CD4-positive, alpha-beta T cell treated with Interleukin-17A for 4 hours (primary cell): ENCODE measurements around the gene CCL13.
A peak's percentile ranks its signal among the peaks of the same experiment; 100 is the strongest.
"Not testable (repeated sequence)": the region's sequence is repeated elsewhere in the genome, so short reads cannot be mapped to it uniquely, and the experiment has no call there.

Experiments used
- DNase-seq: peaks from one replicate; pipeline ENCODE4 v3.0.0-alpha.2; 2020; ENCODE audit warnings: mixed read lengths

CCL13 gene

DNA sequence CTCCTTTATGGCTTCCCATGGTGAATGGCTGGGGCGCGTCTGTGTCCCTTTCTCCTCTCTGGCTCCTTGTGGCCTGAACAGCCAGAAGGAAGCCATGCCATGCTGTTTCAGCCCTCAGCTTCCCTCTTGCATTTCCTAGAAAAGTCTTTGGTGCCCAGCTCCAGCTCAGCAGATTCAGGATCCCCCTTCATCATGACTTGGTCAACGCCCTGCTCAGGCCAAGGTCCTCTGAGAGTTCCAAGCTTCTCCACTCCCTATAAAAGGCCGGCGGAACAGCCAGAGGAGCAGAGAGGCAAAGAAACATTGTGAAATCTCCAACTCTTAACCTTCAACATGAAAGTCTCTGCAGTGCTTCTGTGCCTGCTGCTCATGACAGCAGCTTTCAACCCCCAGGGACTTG, at the start of gene CCL13:
Gene CCL13 (plus strand): TSS at position 287 of the 400 bp plus-strand sequence. CDS start 47 bp downstream, at position 334.
- DNase-seq: no peak

GRCh38 chr17:34307110-34307509, 49.2 kb upstream of the CCL13 start:
- DNase-seq: no peak

GRCh38 chr17:34308371-34308770, 47.9 kb upstream of the CCL13 start:
- DNase-seq: no peak

DNA sequence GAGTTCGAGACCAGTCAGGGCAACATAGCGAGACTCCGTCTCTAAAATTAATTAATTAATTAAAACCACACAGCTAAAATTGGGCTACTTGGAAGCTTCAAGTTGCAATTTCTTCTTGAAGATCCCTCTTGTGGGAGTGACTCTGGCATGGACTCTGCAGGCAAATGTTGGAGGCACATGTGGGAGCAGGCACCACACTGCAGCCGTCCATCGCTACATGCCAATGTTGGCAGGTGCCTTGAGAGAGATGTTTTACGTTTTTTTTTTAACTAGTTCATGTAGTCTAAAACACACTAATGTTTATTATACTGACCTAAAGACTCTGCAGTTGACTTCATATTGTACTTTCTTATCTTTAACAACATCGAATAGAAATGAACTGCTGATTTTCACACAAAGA, 45.0 kb upstream of the CCL13 start:
- no peak for DNase-seq

DNA sequence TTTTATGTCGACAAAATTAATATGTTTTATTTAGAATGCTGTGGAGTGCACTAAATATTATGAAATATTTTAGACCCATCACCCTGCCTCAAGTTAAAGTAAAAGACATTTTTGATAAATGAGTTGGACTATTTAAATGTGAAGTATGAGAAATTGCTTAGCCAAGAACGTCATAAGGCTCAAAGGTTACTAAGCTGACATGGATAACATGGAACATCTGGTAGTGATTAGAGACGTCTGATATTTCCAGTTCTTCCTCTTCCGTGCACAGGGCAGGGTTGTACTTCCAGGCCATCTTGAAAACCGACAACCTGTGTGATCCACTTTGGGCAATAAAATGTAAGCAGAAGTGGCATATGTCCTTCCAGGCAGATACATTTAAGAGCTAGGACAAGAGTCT, 44.2 kb upstream of the CCL13 start:
- DNase-seq: no peak

DNA sequence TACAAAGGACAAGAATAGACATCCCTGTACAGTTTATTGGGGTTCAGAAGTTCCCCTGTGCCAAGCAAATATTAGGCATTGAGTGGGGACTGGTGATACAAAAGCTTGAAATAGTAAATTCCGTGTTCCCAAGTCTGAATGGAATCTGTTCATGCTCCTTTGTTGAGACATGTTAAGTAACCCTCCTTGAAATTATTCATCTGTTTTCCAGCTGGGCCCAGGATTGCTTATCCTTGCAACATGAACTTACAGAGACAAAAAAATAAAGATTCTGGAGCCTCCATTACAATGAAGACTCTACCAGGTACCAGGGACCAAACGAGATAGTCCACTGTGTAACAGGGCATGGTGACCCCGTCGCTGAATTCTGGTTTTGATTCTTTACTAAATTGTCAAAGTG, 43.1 kb upstream of the CCL13 start:
- DNase-seq: no peak

DNA sequence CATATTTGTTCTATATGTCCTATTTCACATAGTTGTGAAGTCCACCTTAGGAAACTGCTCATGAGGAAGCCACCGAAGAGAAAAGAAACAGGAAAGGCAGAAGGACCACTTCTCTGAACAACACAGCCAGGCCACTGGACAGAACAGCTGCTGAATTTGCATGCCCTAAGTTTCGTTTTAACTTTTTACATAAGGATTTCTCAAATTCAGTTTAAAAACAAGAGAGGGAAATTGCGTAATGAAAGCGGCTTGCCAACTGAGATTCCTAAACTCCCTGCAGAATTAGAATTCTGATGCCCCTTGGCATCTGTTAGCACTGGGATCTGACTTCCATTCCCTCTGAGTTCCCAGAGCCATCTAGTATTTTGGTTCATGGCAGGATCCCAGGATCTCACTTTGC, 42.0 kb upstream of the CCL13 start:
- DNase-seq: no peak

- DNase-seq: no peak
These were observed 37.8 kb upstream of the CCL13 start for GRCh38 chr17:34318474-34318873.

- no peak for DNase-seq
These were observed 37.2 kb upstream of the CCL13 start, which contains the start of gene CCL8 for GRCh38 chr17:34319039-34319483. CCL8 (plus strand) TSS chr17:34319435; CDS start chr17:34319502, 67 bp downstream.

GRCh38 chr17:34321964-34322363, 34.3 kb upstream of the CCL13 start:
- no peak for DNase-seq

DNA sequence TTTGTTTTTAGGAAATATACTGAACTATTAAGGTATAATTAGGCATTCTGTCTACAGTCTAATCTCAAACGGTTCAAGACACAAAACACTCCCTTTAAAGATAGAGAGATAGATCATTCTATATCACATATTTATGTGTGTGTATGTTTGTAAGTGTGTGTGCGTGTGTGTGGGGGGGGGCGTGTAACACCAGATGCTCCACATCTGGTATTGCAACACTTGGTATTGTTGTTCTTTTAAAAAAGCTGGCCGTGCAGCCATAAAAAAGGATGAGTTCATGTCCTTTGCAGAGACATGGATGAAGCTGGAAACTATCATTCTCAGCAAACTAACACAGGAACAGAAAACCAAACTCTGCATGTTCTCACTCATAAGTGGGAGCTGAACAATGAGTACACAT, 28.7 kb upstream of the CCL13 start:
- DNase-seq: not testable (repeated sequence)

DNA sequence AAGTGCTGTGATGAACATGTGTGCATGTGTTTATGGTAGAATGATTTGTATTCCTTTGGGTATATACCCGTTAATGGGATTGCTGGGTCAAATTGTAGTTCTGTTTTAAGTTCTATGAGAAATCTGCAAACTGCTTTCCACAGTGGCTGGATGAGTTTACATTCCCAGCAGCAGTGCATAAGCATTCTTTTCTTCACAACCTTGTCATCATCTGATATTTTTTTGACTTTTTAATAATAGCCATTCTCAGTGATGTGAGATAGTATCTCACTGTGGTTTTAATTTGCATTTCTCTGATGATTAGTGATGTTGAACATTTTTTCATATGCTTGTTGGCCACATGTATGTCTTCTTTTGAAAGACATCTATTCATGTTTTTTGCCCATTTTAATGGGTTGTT, 18.6 kb upstream of the CCL13 start:
- DNase-seq: no peak

DNA sequence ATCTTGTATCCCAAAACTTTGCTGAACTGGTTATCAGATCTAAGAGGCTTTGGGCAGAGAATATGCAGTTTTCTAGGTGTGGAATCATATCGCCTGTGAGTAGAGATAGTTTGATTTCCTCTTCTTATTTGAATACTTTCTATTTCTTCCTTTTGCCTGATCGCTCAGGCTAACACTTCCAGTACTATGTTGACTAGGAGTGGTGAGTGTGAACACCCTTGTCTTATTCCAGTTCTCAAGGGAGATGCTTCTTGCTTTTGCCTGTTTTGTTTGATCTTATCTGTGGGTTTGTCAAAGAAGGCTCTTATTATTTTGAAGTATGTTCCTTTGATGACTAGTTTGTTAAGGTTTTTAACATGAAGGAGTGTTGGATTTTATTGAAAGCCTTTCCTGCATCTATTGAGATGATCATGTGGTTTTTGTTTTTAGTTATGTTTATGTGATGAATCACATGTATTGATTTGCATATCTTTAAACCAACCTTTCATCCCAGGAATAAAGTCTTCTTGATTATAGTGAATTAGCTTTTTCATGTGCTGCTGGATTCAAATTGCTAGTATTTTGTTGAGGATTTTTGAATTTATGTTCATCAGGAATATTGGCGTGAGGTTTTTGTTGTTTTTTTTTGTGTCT, 17.0 kb upstream of the CCL13 start:
- no peak for DNase-seq

- DNase-seq: no peak
These were observed 14.4 kb upstream of the CCL13 start for GRCh38 chr17:34341916-34342315.

DNA sequence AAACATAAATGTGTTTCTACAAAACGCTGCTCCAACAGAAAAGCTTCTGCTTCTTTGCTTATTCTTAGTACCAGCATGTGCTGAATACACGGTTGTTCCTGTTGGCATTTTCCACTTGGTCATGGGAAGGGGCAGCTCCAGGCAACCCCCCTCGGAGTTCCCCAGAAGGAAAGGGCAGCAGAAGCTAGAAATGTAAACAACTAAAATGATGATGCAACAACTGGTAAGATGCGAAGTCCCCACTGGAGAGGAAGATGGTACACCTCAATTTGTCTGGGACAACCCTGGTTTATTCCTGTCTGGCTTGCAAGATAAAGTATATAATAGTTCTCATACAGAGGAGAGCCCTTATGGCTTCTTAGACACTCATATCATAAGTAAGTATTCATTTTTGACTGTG, 9.2 kb upstream of the CCL13 start:
- no peak for DNase-seq

GRCh38 chr17:34349751-34350150, 6.5 kb upstream of the CCL13 start:
- DNase-seq: no peak

- DNase-seq: no peak
These were observed 5.2 kb upstream of the CCL13 start for GRCh38 chr17:34351096-34351495.

- DNase-seq: no peak
These were observed 4.1 kb upstream of the CCL13 start for GRCh38 chr17:34352191-34352590.

DNA sequence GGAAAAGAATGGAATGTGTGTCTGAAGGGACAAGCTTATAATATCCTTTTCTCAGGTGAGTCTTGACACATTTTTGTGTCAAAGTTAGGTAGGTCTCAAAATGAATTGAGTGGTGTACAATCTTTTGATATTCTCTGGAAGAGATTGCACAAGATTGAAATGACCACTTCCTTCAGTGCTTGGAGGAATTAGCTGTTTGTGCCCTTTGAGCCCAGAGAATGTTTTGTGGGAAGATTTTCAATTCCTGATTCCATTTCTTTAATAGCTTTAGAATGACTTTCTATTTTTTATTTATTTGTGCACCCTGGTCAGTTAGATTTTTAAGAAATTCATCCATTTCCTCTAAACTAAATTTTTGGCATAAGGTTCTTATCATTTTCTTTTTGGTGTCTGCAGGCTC, 1.6 kb upstream of the CCL13 start:
- no peak for DNase-seq

- DNase-seq: no peak
These were observed 1.1 kb downstream of the CCL13 start for GRCh38 chr17:34357398-34357797.

GRCh38 chr17:34358631-34359030, 2.4 kb downstream of the CCL13 start:
- DNase-seq: no peak

- DNase-seq: no peak
These were observed 4.5 kb downstream of the CCL13 start for GRCh38 chr17:34360601-34361270.

GRCh38 chr17:34361478-34362061, 5.3 kb downstream of the CCL13 start:
- DNase-seq: peak; percentile 50

GRCh38 chr17:34363183-34363661, 6.9 kb downstream of the CCL13 start, which contains the start of gene CCL1:
CCL1 (minus strand) TSS chr17:34363233; CDS start chr17:34363161, 72 bp downstream.
- DNase-seq: no peak
